ENCODE results near the gene TSSC4.

TSSC4 gene

GRCh38 chr11:2409126-2409525, 8.6 kb downstream of the TSSC4 start:
- H3K4me3 ChIP-seq (ENCODE audit: low read depth, low read length): no peak overlapping the region
- no peak for DNase-seq (ENCODE audit: low read depth)
- TF ChIP-seq, protein P1, sequence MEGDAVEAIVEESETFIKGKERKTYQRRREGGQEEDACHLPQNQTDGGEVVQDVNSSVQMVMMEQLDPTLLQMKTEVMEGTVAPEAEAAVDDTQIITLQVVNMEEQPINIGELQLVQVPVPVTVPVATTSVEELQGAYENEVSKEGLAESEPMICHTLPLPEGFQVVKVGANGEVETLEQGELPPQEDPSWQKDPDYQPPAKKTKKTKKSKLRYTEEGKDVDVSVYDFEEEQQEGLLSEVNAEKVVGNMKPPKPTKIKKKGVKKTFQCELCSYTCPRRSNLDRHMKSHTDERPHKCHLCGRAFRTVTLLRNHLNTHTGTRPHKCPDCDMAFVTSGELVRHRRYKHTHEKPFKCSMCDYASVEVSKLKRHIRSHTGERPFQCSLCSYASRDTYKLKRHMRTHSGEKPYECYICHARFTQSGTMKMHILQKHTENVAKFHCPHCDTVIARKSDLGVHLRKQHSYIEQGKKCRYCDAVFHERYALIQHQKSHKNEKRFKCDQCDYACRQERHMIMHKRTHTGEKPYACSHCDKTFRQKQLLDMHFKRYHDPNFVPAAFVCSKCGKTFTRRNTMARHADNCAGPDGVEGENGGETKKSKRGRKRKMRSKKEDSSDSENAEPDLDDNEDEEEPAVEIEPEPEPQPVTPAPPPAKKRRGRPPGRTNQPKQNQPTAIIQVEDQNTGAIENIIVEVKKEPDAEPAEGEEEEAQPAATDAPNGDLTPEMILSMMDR (IDR thresholded peaks at IDR 0.05; ENCODE audit: control insufficient read depth, extremely low read depth, insufficient read depth): no peak

- TF ChIP-seq, protein P1 (IDR thresholded peaks at IDR 0.05; ENCODE audit: control insufficient read depth, extremely low read depth, insufficient read depth): no peak
- H3K4me3 ChIP-seq (ENCODE audit: low read depth, low read length): no peak overlapping the region
- no peak for DNase-seq (ENCODE audit: low read depth)
Measured at GRCh38 chr11:2409611-2410468, 9.3 kb downstream of the TSSC4 start.

- TF ChIP-seq, protein P1 (IDR thresholded peaks at IDR 0.05; ENCODE audit: control insufficient read depth, extremely low read depth, insufficient read depth): no peak
- H3K4me3 ChIP-seq (ENCODE audit: low read depth, low read length): no peak overlapping the region
- no peak for DNase-seq (ENCODE audit: low read depth)
Measured at GRCh38 chr11:2410616-2411015, 10.1 kb downstream of the TSSC4 start.

DNA sequence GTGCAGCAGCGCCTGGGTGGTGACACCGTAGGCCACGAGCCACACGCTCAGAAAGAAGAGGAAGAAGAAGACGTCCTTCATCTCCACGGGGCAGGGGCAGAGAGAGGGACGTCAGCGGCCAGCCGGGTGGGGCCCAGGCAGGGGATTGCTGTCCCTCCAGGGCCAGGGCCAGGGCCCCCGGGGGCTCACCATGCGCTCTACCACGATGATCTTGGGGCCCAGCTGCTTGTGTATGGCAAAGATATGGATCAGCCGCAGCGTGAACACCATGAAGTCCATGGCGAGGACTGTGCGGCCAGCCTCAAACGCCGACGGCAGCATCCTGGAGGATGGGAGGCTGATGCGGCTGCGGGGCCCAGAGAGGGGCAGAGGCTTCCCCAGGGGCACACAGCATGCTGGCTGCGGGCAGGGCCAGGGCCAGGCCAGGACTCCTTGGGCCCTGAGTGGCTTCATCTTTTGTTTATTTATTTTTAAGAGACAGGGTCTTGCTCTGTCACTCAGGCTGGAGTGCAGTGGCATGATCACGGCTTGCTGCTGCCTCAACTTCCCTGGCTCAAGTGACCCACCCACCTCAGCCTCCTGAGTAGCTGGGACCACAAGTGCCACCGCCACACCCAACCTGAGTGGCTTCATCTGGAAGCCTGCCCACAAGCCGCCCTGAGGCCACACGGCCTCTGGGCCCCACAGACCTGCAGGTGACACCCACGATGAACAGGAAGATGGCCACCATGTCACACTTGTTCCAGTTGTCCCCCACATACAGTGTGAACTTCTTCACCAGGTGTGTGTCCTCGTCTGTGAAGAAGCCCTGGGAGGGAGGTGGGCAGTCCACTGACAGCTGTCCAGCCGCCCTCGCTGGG, 11.1 kb downstream of the TSSC4 start:
- no peak overlapping the region for H3K4me3 ChIP-seq (ENCODE audit: low read depth, low read length)
- DNase-seq (ENCODE audit: low read depth): no peak
- TF ChIP-seq, protein P1 (IDR thresholded peaks at IDR 0.05; ENCODE audit: control insufficient read depth, extremely low read depth, insufficient read depth): no peak

- DNase-seq (ENCODE audit: low read depth): no peak
- TF ChIP-seq, protein P1 (IDR thresholded peaks at IDR 0.05; ENCODE audit: control insufficient read depth, extremely low read depth, insufficient read depth): no peak
- H3K4me3 ChIP-seq (ENCODE audit: low read depth, low read length): no peak overlapping the region
Measured at GRCh38 chr11:2412323-2412722, 11.8 kb downstream of the TSSC4 start.

GRCh38 chr11:2413742-2414579, 13.4 kb downstream of the TSSC4 start:
- DNase-seq (ENCODE audit: low read depth): no peak
- TF ChIP-seq, protein P1 (IDR thresholded peaks at IDR 0.05; ENCODE audit: control insufficient read depth, extremely low read depth, insufficient read depth): no peak

More at GRCh38 chr11:2413742-2414579, 13.4 kb downstream of the TSSC4 start:
- H3K4me3 ChIP-seq (ENCODE audit: low read depth, low read length): no peak overlapping the region
